Fibroblast of lung (primary cell): Measurements from ENCODE around the gene EFHC1. TPM values are rescaled to one million over a fixed set of nuclear protein-coding genes. Genes with fewer than 3 reads are reported as not detected.

ENCODE experiments used
- DNase-seq, 2 donors: peaks; one replicate each; pipeline versions ENCODE4 v3.0.0 to v3.0.0-alpha.2; 2010; ENCODE audit warnings: low read depth in 2 of 2
- H2AFZ ChIP-seq: 2 replicates; pipeline ENCODE4 v1.5.1; 2012; ENCODE audit warnings: low read length, control low read depth, inconsistent platforms
- H3K27ac ChIP-seq: 2 replicates; pipeline ENCODE4 v1.5.1; 2011; ENCODE audit warnings: low read length, control low read depth; ENCODE audit not compliant: insufficient read depth
- H3K27me3 ChIP-seq: 2 replicates; pipeline ENCODE4 v1.5.1; 2011; ENCODE audit warnings: mild to moderate bottlenecking, low read length; ENCODE audit not compliant: control insufficient read depth, insufficient read depth
- H3K36me3 ChIP-seq: 2 replicates; pipeline ENCODE4 v1.5.1; 2011; ENCODE audit warnings: low read length; ENCODE audit not compliant: control insufficient read depth, insufficient read depth
- H3K4me1 ChIP-seq: 2 replicates; pipeline ENCODE4 v1.5.1; 2011; ENCODE audit warnings: low read length; ENCODE audit not compliant: control insufficient read depth, insufficient read depth; ENCODE audit errors: extremely low read depth
- H3K4me2 ChIP-seq: 2 replicates; pipeline ENCODE4 v1.5.1; 2011; ENCODE audit warnings: low read length, control low read depth; ENCODE audit not compliant: insufficient read depth; ENCODE audit errors: extremely low read depth
- H3K4me3 ChIP-seq, 4 experiments: fragments of 200-600 bp in 1 of 4; sonication (generic) in 1 of 4; replicated peaks in 1 of 4; 2 replicates each; pipeline ENCODE4 v1.5.1; 2011 to 2016; ENCODE audit warnings: low read length in 4 of 4, low read depth in 3 of 4, mild to moderate bottlenecking in 3 of 4, control low read depth in 2 of 4, inconsistent platforms in 1 of 4, mixed read lengths in 1 of 4; ENCODE audit not compliant: insufficient read depth in 1 of 4; ENCODE audit errors: control extremely low read depth in 1 of 4
- H3K79me2 ChIP-seq: 2 replicates; pipeline ENCODE4 v1.5.1; 2012; ENCODE audit warnings: mild to moderate bottlenecking, low read length, inconsistent platforms; ENCODE audit not compliant: control insufficient read depth, insufficient read depth
- H3K9ac ChIP-seq: 2 replicates; pipeline ENCODE4 v1.5.1; 2011; ENCODE audit warnings: mild to moderate bottlenecking, low read length, control low read depth; ENCODE audit not compliant: insufficient read depth
- H3K9me3 ChIP-seq: 2 replicates; pipeline ENCODE4 v1.5.1; 2012; ENCODE audit warnings: low read depth, low read length; ENCODE audit not compliant: control insufficient read depth, insufficient read depth
- H4K20me1 ChIP-seq: 2 replicates; pipeline ENCODE4 v1.5.1; 2011; ENCODE audit warnings: low read length; ENCODE audit not compliant: control insufficient read depth, insufficient read depth; ENCODE audit errors: extremely low read depth
- CTCF ChIP-seq, 2 donors: IDR thresholded peaks in 1 of 2; conservative IDR thresholded peaks in 1 of 2; 1 replicate in 1 of 2; 2 replicates in 1 of 2; pipeline ENCODE4 v1.5.1; 2011 to 2012; ENCODE audit warnings: low read length in 2 of 2, control low read depth in 1 of 2, inconsistent platforms in 1 of 2, low read depth in 1 of 2, mild to moderate bottlenecking in 1 of 2
- EZH2 ChIP-seq: IDR thresholded peaks from 2 replicates; pipeline ENCODE4 v1.5.1; 2012; ENCODE audit warnings: low read length, control low read depth, mild to moderate bottlenecking; ENCODE audit errors: missing control alignments
- polyA plus RNA-seq, 2 donors: library from polyadenylated mRNA; depleted of rRNA in 1 of 2; stranded (reverse) in 1 of 2; unstranded in 1 of 2; fragments of >200 nt; gene quantifications; 2 replicates each; pipeline ENCODE4 v1.2.1, GENCODE V29; 2011 to 2012; ENCODE audit warnings: missing spikeins in 1 of 2
- total RNA-seq: library from RNA; depleted of rRNA; stranded (reverse); fragments of >200 nt; gene quantifications from 2 replicates; pipeline ENCODE4 v1.2.1, GENCODE V29; 2014

The EFHC1 gene
- total and polyA plus RNA-seq, 2 donors (not counting 1 experiment from before 2014, with no cell fraction given): 29.4 to 32.9 TPM

GRCh38 chr6:52411911-52412310, 8.2 kb upstream of the EFHC1 start:
- Histone ChIP-seq H3K27me3 (no peaks in the 10 kb centered on the region), H2AFZ (no peak overlapping the region), H4K20me1 (no peaks in the 10 kb centered on the region), H3K4me1 (peaks cover 11% of the 10 kb centered on the region), H3K4me2 (no peak overlapping the region), H3K9ac (no peak overlapping the region), H3K79me2 (no peaks in the 10 kb centered on the region), H3K36me3 (no peaks in the 10 kb centered on the region), H3K9me3 (no peaks in the 10 kb centered on the region), H3K27ac (no peak overlapping the region), H3K4me3 (no peak overlapping the region)
- no peak for DNase-seq
- no peak for TF ChIP-seq CTCF (conservative IDR thresholded peaks at IDR 0.05 in 1 of 2, IDR thresholded peaks at IDR 0.05 in 1 of 2; ENCODE audit: low read depth in 1 of 2, low read length in 2 of 2)

GRCh38 chr6:52415333-52415732, 4.8 kb upstream of the EFHC1 start:
- no peak for TF ChIP-seq EZH2
- TF ChIP-seq CTCF (conservative IDR thresholded peaks at IDR 0.05 in 1 of 2, IDR thresholded peaks at IDR 0.05 in 1 of 2; ENCODE audit: low read depth in 1 of 2, low read length in 2 of 2): no peak
- no peak overlapping the region for H3K9ac ChIP-seq
- DNase-seq: no peak
- peaks cover 17% of the 10 kb centered on the region for H3K4me1 ChIP-seq
- no peaks in the 10 kb centered on the region for H4K20me1 ChIP-seq
- no peak overlapping the region for H3K4me2 ChIP-seq
- H3K27me3 ChIP-seq: no peaks in the 10 kb centered on the region
- peaks cover under 1% of the 10 kb centered on the region for H3K79me2 ChIP-seq
- no peaks in the 10 kb centered on the region for H3K36me3 ChIP-seq
- no peak overlapping the region for H3K27ac ChIP-seq
- no peak overlapping the region for H3K4me3 ChIP-seq
- no peak overlapping the region for H2AFZ ChIP-seq
- no peaks in the 10 kb centered on the region for H3K9me3 ChIP-seq

- Histone ChIP-seq H4K20me1 (no peaks in the 10 kb centered on the region), H2AFZ (no peak overlapping the region), H3K27me3 (no peaks in the 10 kb centered on the region), H3K27ac (peak overlapping the region; percentile 44), H3K9me3 (no peaks in the 10 kb centered on the region), H3K4me3 (no peak overlapping the region), H3K36me3 (no peaks in the 10 kb centered on the region), H3K4me2 (no peak overlapping the region), H3K4me1 (peaks cover 15% of the 10 kb centered on the region), H3K9ac (no peak overlapping the region), H3K79me2 (peaks cover 5% of the 10 kb centered on the region)
- no peak for TF ChIP-seq EZH2
- TF ChIP-seq CTCF (conservative IDR thresholded peaks at IDR 0.05 in 1 of 2, IDR thresholded peaks at IDR 0.05 in 1 of 2; ENCODE audit: low read depth in 1 of 2, low read length in 2 of 2): no peak
- peak; percentile 41 to 56 for DNase-seq
Observed at GRCh38 chr6:52415917-52416628, 4.1 kb upstream of the EFHC1 start.
